Stimulated activated CD4-positive, alpha-beta T cell treated with anti-CD3 and anti-CD28 coated beads, Interleukin-1b, Interleukin-23, amount 100 ng/mL, for 48 hours (primary cell): ENCODE results near the gene TSPAN15.

Experiments
- DNase-seq: peaks from one replicate; pipeline ENCODE4 v3.0.0-alpha.2; 2020

TSPAN15 gene

GRCh38 chr10:69418052-69418752 lies 33.1 kb upstream of the TSPAN15 start:
- no peak for DNase-seq

GRCh38 chr10:69419096-69419743 lies 32.0 kb upstream of the TSPAN15 start:
- DNase-seq: no peak

GRCh38 chr10:69419744-69420126 lies 31.5 kb upstream of the TSPAN15 start:
- no peak for DNase-seq

GRCh38 chr10:69421611-69422308 lies 29.5 kb upstream of the TSPAN15 start:
- DNase-seq: no peak

GRCh38 chr10:69422676-69423075 lies 28.6 kb upstream of the TSPAN15 start:
- no peak for DNase-seq

- DNase-seq: no peak
These were observed 26.2 kb upstream of the TSPAN15 start for GRCh38 chr10:69425041-69425440.

GRCh38 chr10:69425511-69426298 lies 25.6 kb upstream of the TSPAN15 start:
- DNase-seq: no peak

GRCh38 chr10:69426376-69426727 lies 24.9 kb upstream of the TSPAN15 start:
- DNase-seq: no peak

- DNase-seq: no peak
These were observed 23.1 kb upstream of the TSPAN15 start for GRCh38 chr10:69428165-69428564.

- DNase-seq: no peak
These were observed 17.1 kb upstream of the TSPAN15 start for GRCh38 chr10:69434169-69434568.

- no peak for DNase-seq
These were observed 16.3 kb upstream of the TSPAN15 start for GRCh38 chr10:69434926-69435325.

GRCh38 chr10:69435966-69436520 lies 15.2 kb upstream of the TSPAN15 start:
- no peak for DNase-seq

GRCh38 chr10:69437321-69438259 lies 13.7 kb upstream of the TSPAN15 start:
- no peak for DNase-seq

GRCh38 chr10:69438536-69439349 lies 12.5 kb upstream of the TSPAN15 start:
- no peak for DNase-seq

GRCh38 chr10:69439350-69439739 lies 11.9 kb upstream of the TSPAN15 start:
- no peak for DNase-seq

GRCh38 chr10:69439813-69440506 lies 11.3 kb upstream of the TSPAN15 start:
- DNase-seq: no peak

GRCh38 chr10:69443354-69443753 lies 7.9 kb upstream of the TSPAN15 start:
- DNase-seq: no peak

GRCh38 chr10:69445041-69445440 lies 6.2 kb upstream of the TSPAN15 start:
- DNase-seq: no peak

- DNase-seq: no peak
These were observed 5.0 kb upstream of the TSPAN15 start for GRCh38 chr10:69446229-69446628.

GRCh38 chr10:69446650-69447151 lies 4.6 kb upstream of the TSPAN15 start:
- DNase-seq: no peak
